ENCODE measurements around the gene SLC30A3.

The SLC30A3 gene

GRCh38 chr2:27241761-27242613 lies 20.9 kb downstream of the SLC30A3 start:
- Histone ChIP-seq H3K9me3 (ENCODE audit: control insufficient read depth, low read length) (no peaks in the 10 kb centered on the region), H3K9ac (ENCODE audit: low read length) (no peak overlapping the region), H3K4me1 (ENCODE audit: control insufficient read depth, insufficient read depth, low read length) (no peaks in the 10 kb centered on the region), H3K27me3 (replicated peaks; ENCODE audit: control insufficient read depth, insufficient read depth, low read length) (no peaks in the 10 kb centered on the region), H3K36me3 (ENCODE audit: control insufficient read depth, insufficient read depth, low read length, severe bottlenecking) (peaks cover 75% of the 10 kb centered on the region), H3K4me3 (ENCODE audit: low read length) (no peak overlapping the region)
- no peak for DNase-seq (ENCODE audit: low read depth)

GRCh38 chr2:27240406-27240805 lies 22.4 kb downstream of the SLC30A3 start:
- H3K9me3 ChIP-seq (ENCODE audit: control insufficient read depth, low read length), result no peaks in the 10 kb centered on the region
- no peak overlapping the region for H3K4me3 ChIP-seq (ENCODE audit: low read length)
- no peak for DNase-seq (ENCODE audit: low read depth)
- H3K27me3 ChIP-seq (replicated peaks; ENCODE audit: control insufficient read depth, insufficient read depth, low read length), result no peaks in the 10 kb centered on the region
- H3K36me3 ChIP-seq (ENCODE audit: control insufficient read depth, insufficient read depth, low read length, severe bottlenecking), result peaks cover 91% of the 10 kb centered on the region
- no peaks in the 10 kb centered on the region for H3K4me1 ChIP-seq (ENCODE audit: control insufficient read depth, insufficient read depth, low read length)
- no peak overlapping the region for H3K9ac ChIP-seq (ENCODE audit: low read length)

- no peak for DNase-seq (ENCODE audit: low read depth)
- Histone ChIP-seq H3K27me3 (replicated peaks; ENCODE audit: control insufficient read depth, insufficient read depth, low read length) (no peaks in the 10 kb centered on the region), H3K9ac (ENCODE audit: low read length) (no peak overlapping the region), H3K4me3 (ENCODE audit: low read length) (no peak overlapping the region), H3K9me3 (ENCODE audit: control insufficient read depth, low read length) (no peaks in the 10 kb centered on the region), H3K36me3 (ENCODE audit: control insufficient read depth, insufficient read depth, low read length, severe bottlenecking) (peaks cover 99% of the 10 kb centered on the region), H3K4me1 (ENCODE audit: control insufficient read depth, insufficient read depth, low read length) (no peaks in the 10 kb centered on the region)
These were observed 23.9 kb downstream of the SLC30A3 start for GRCh38 chr2:27238976-27239375.

GRCh38 chr2:27237341-27237945 lies 25.4 kb downstream of the SLC30A3 start:
- peaks cover 99% of the 10 kb centered on the region for H3K36me3 ChIP-seq (ENCODE audit: control insufficient read depth, insufficient read depth, low read length, severe bottlenecking)
- H3K9ac ChIP-seq (ENCODE audit: low read length), result no peak overlapping the region
- DNase-seq (ENCODE audit: low read depth), result no peak
- H3K4me1 ChIP-seq (ENCODE audit: control insufficient read depth, insufficient read depth, low read length), result no peaks in the 10 kb centered on the region
- H3K9me3 ChIP-seq (ENCODE audit: control insufficient read depth, low read length), result no peaks in the 10 kb centered on the region
- no peaks in the 10 kb centered on the region for H3K27me3 ChIP-seq (replicated peaks; ENCODE audit: control insufficient read depth, insufficient read depth, low read length)
- H3K4me3 ChIP-seq (ENCODE audit: low read length), result no peak overlapping the region

GRCh38 chr2:27236626-27237025 lies 26.2 kb downstream of the SLC30A3 start:
- no peak overlapping the region for H3K4me3 ChIP-seq (ENCODE audit: low read length)
- H3K36me3 ChIP-seq (ENCODE audit: control insufficient read depth, insufficient read depth, low read length, severe bottlenecking), result peaks cover 99% of the 10 kb centered on the region

GRCh38 chr2:27236136-27236535 lies 26.7 kb downstream of the SLC30A3 start:
- no peaks in the 10 kb centered on the region for H3K27me3 ChIP-seq (replicated peaks; ENCODE audit: control insufficient read depth, insufficient read depth, low read length)
- no peaks in the 10 kb centered on the region for H3K4me1 ChIP-seq (ENCODE audit: control insufficient read depth, insufficient read depth, low read length)
- H3K9me3 ChIP-seq (ENCODE audit: control insufficient read depth, low read length), result no peaks in the 10 kb centered on the region
- H3K36me3 ChIP-seq (ENCODE audit: control insufficient read depth, insufficient read depth, low read length, severe bottlenecking), result peaks cover 99% of the 10 kb centered on the region
- no peak overlapping the region for H3K9ac ChIP-seq (ENCODE audit: low read length)
- DNase-seq (ENCODE audit: low read depth), result no peak
- no peak overlapping the region for H3K4me3 ChIP-seq (ENCODE audit: low read length)

More at GRCh38 chr2:27236626-27237025, 26.2 kb downstream of the SLC30A3 start:
- no peaks in the 10 kb centered on the region for H3K27me3 ChIP-seq (replicated peaks; ENCODE audit: control insufficient read depth, insufficient read depth, low read length)
- H3K4me1 ChIP-seq (ENCODE audit: control insufficient read depth, insufficient read depth, low read length), result no peaks in the 10 kb centered on the region
- no peaks in the 10 kb centered on the region for H3K9me3 ChIP-seq (ENCODE audit: control insufficient read depth, low read length)
- H3K9ac ChIP-seq (ENCODE audit: low read length), result no peak overlapping the region
- DNase-seq (ENCODE audit: low read depth), result no peak

GRCh38 chr2:27233341-27233740 lies 29.5 kb downstream of the SLC30A3 start:
- no peak for DNase-seq (ENCODE audit: low read depth)
- H3K36me3 ChIP-seq (ENCODE audit: control insufficient read depth, insufficient read depth, low read length, severe bottlenecking), result peaks cover 93% of the 10 kb centered on the region

GRCh38 chr2:27231921-27232320 lies 30.9 kb downstream of the SLC30A3 start:
- no peaks in the 10 kb centered on the region for H3K9me3 ChIP-seq (ENCODE audit: control insufficient read depth, low read length)
- no peak overlapping the region for H3K4me3 ChIP-seq (ENCODE audit: low read length)
- DNase-seq (ENCODE audit: low read depth), result no peak
- no peaks in the 10 kb centered on the region for H3K4me1 ChIP-seq (ENCODE audit: control insufficient read depth, insufficient read depth, low read length)
- no peaks in the 10 kb centered on the region for H3K27me3 ChIP-seq (replicated peaks; ENCODE audit: control insufficient read depth, insufficient read depth, low read length)
- peaks cover 93% of the 10 kb centered on the region for H3K36me3 ChIP-seq (ENCODE audit: control insufficient read depth, insufficient read depth, low read length, severe bottlenecking)
- H3K9ac ChIP-seq (ENCODE audit: low read length), result no peak overlapping the region

More at GRCh38 chr2:27233341-27233740, 29.5 kb downstream of the SLC30A3 start:
- Histone ChIP-seq H3K27me3 (replicated peaks; ENCODE audit: control insufficient read depth, insufficient read depth, low read length) (no peaks in the 10 kb centered on the region), H3K9ac (ENCODE audit: low read length) (no peak overlapping the region), H3K9me3 (ENCODE audit: control insufficient read depth, low read length) (no peaks in the 10 kb centered on the region), H3K4me1 (ENCODE audit: control insufficient read depth, insufficient read depth, low read length) (no peaks in the 10 kb centered on the region), H3K4me3 (ENCODE audit: low read length) (no peak overlapping the region)

GRCh38 chr2:27227501-27227900 lies 35.3 kb downstream of the SLC30A3 start:
- no peaks in the 10 kb centered on the region for H3K4me1 ChIP-seq (ENCODE audit: control insufficient read depth, insufficient read depth, low read length)
- peaks cover 93% of the 10 kb centered on the region for H3K36me3 ChIP-seq (ENCODE audit: control insufficient read depth, insufficient read depth, low read length, severe bottlenecking)
- H3K27me3 ChIP-seq (replicated peaks; ENCODE audit: control insufficient read depth, insufficient read depth, low read length), result no peaks in the 10 kb centered on the region
- H3K9me3 ChIP-seq (ENCODE audit: control insufficient read depth, low read length), result no peaks in the 10 kb centered on the region
- no peak overlapping the region for H3K4me3 ChIP-seq (ENCODE audit: low read length)
- DNase-seq (ENCODE audit: low read depth), result no peak
- H3K9ac ChIP-seq (ENCODE audit: low read length), result no peak overlapping the region

GRCh38 chr2:27225526-27225925 lies 37.3 kb downstream of the SLC30A3 start:
- Histone ChIP-seq H3K9ac (ENCODE audit: low read length) (no peak overlapping the region), H3K4me3 (ENCODE audit: low read length) (no peak overlapping the region), H3K9me3 (ENCODE audit: control insufficient read depth, low read length) (no peaks in the 10 kb centered on the region), H3K27me3 (replicated peaks; ENCODE audit: control insufficient read depth, insufficient read depth, low read length) (no peaks in the 10 kb centered on the region), H3K36me3 (ENCODE audit: control insufficient read depth, insufficient read depth, low read length, severe bottlenecking) (peaks cover 91% of the 10 kb centered on the region), H3K4me1 (ENCODE audit: control insufficient read depth, insufficient read depth, low read length) (no peaks in the 10 kb centered on the region)
- no peak for DNase-seq (ENCODE audit: low read depth)

GRCh38 chr2:27223416-27223815 lies 39.4 kb downstream of the SLC30A3 start:
- no peak for DNase-seq (ENCODE audit: low read depth)
- peaks cover 90% of the 10 kb centered on the region for H3K36me3 ChIP-seq (ENCODE audit: control insufficient read depth, insufficient read depth, low read length, severe bottlenecking)
- peaks cover 1% of the 10 kb centered on the region for H3K4me1 ChIP-seq (ENCODE audit: control insufficient read depth, insufficient read depth, low read length)
- H3K4me3 ChIP-seq (ENCODE audit: low read length), result no peak overlapping the region
- H3K9ac ChIP-seq (ENCODE audit: low read length), result no peak overlapping the region
- H3K27me3 ChIP-seq (replicated peaks; ENCODE audit: control insufficient read depth, insufficient read depth, low read length), result no peaks in the 10 kb centered on the region
- no peaks in the 10 kb centered on the region for H3K9me3 ChIP-seq (ENCODE audit: control insufficient read depth, low read length)

Measured in adipocyte (in vitro differentiated cells).